NCI-H510A treated with DMSO at 0.1 percent for 48 hours (cell line): ENCODE measurements around the gene CKS1B.

Source experiments
- DNase-seq: peaks from one replicate; lab custom pipeline; 2025; lab: John Stamatoyannopoulos, UW

The CKS1B gene

GRCh38 chr1:154945962-154946850, 28.3 kb upstream of the CKS1B start:
- no peak for DNase-seq

GRCh38 chr1:154948079-154948478, 26.4 kb upstream of the CKS1B start:
- no peak for DNase-seq

- DNase-seq = no peak
These were observed 22.4 kb upstream of the CKS1B start for GRCh38 chr1:154951901-154952657.

- DNase-seq = no peak
These were observed 21.8 kb upstream of the CKS1B start for GRCh38 chr1:154952664-154953063.

- DNase-seq = no peak
These were observed 20.9 kb upstream of the CKS1B start for GRCh38 chr1:154953611-154954038.

- no peak for DNase-seq
These were observed 19.9 kb upstream of the CKS1B start for GRCh38 chr1:154954541-154954940.

GRCh38 chr1:154955039-154955717, 19.3 kb upstream of the CKS1B start:
- peak; percentile 63 for DNase-seq

- peak; percentile 95 for DNase-seq
These were observed 18.6 kb upstream of the CKS1B start, which contains the start of gene PBXIP1 for GRCh38 chr1:154955718-154956543. Gene PBXIP1 (minus strand): TSS chr1:154956099. CDS start chr1:154953721, 2,378 bp downstream.

- DNase-seq = no peak
These were observed 17.9 kb upstream of the CKS1B start for GRCh38 chr1:154956544-154956941.

GRCh38 chr1:154957091-154957657, 17.3 kb upstream of the CKS1B start:
- no peak for DNase-seq

GRCh38 chr1:154958036-154958435, 16.4 kb upstream of the CKS1B start:
- no peak for DNase-seq

- no peak for DNase-seq
These were observed 15.6 kb upstream of the CKS1B start for GRCh38 chr1:154958681-154959425.

- DNase-seq = no peak
These were observed 15.1 kb upstream of the CKS1B start for GRCh38 chr1:154959426-154959780.

- no peak for DNase-seq
These were observed 13.9 kb upstream of the CKS1B start for GRCh38 chr1:154960446-154961136.

- DNase-seq = peak; percentile 78
These were observed 13.0 kb upstream of the CKS1B start, which contains the start of gene PYGO2 for GRCh38 chr1:154961207-154962155. Gene PYGO2 (minus strand): TSS chr1:154961782. CDS start chr1:154961576, 206 bp downstream.

GRCh38 chr1:154962156-154962749, 12.2 kb upstream of the CKS1B start:
- peak; percentile 36 for DNase-seq

GRCh38 chr1:154962795-154963330, 11.6 kb upstream of the CKS1B start:
- no peak for DNase-seq

GRCh38 chr1:154963643-154964042, 10.8 kb upstream of the CKS1B start:
- no peak for DNase-seq
